AG08395 (cell line): ENCODE results near the gene RPL22.
A peak's percentile ranks its signal among the peaks of the same experiment; 100 is the strongest.

Experiments
- DNase-seq: peaks from one replicate; pipeline ENCODE4 v3.0.0; 2012; ENCODE audit warnings: mixed read lengths, low spot score

Gene RPL22

DNA sequence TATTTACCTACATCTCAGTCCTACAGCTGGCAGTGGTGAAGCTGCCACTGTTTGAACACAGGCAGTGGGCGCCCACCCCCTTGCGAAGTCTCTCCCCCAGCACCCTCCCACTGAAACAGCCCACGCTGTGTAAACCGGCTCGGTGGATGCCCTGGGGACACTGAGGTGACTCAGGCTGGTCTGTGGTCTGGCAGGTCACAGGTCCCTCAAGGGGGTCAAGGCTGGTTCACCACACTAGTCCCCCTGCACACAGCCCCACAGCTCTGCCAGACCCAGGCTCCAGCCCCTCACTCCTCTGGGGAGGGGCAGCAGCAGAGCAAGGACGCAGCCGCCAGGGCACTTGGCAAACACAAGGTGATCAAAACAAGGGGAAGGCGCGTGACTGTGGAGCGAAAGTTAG is 26.8 kb downstream of the RPL22 start:
- no peak for DNase-seq

DNA sequence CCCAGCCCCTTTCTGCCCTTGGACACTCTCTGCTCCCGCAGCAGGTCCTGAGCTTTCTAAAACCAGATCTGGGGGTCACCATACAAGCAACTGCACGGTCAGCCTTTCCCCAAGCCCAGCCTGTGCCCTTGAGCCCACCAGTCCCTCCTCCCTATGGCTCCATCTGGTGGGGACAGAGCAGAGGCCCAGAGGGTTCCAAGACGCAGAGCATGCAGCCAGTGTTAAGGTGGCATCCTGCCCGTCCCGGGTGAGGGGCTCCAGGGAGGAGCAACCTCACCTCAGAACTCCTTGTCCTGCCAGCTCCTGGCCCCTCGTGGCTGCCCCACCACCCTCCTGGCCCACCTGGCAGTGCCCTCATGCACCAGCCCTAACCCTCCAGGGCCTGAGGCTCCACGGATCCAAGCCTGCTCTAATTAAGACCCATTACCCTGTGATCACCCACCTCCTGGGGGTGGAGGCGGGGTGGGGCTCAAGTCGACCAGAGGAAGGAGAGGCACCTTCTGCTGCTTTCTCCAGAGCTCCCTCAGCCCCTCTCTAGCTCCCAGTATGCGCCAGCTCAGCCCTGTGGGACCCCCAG is 27.8 kb downstream of the RPL22 start:
- peak; percentile 41 for DNase-seq

DNA sequence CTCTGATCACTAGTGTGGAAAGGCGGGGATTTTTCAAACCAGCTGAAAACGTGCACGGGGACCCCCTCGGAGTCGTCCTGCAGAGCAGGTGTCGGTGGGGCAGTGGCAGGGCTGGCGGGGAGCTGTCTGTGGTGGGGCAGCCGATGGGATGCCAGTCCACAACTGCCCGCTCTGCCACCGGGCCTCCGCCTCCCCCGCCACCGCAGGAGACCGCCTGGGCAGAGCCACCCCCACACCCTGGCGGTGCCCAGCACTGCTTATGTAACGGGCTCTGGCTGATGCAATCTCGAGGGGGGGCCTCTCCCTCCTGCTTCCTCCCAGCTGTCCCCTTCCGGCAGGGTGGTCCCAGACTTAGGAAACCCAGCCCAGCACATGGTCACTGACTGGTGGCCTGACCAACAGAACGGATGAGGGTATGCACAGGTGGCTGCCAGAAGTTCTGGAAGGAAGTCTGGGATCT is 28.6 kb downstream of the RPL22 start:
- peak; percentile 35 for DNase-seq

DNA sequence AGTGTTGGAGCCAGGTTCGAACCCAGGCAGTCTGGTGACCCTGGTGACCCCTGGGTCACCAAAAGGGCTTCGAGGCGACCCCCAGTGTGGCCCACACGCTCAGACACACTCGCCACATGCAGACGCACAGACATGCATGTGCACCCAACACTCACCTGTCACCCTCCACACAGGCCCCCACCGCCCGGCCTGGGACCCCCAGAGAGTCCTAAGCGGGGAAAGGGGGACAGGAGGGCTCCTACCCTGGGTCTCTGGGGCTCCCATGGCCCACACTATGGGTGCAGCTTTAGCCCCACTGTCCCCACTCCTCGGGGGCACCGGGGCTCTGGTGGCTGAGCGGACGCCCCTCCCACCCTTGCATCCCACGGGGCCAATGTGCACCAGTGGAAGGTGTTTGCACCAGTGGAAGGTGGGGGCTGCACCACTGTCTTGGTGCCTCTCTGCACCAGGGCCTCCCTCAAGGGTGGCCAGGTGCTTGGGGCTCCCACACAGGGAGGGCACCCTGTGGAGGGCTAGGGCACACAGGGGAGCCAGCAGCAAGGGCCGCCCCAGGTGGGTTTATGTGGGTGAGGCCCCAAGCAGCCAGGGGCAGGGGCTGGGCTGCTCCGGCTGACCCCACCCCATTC is 29.2 kb downstream of the RPL22 start:
- no peak for DNase-seq

DNA sequence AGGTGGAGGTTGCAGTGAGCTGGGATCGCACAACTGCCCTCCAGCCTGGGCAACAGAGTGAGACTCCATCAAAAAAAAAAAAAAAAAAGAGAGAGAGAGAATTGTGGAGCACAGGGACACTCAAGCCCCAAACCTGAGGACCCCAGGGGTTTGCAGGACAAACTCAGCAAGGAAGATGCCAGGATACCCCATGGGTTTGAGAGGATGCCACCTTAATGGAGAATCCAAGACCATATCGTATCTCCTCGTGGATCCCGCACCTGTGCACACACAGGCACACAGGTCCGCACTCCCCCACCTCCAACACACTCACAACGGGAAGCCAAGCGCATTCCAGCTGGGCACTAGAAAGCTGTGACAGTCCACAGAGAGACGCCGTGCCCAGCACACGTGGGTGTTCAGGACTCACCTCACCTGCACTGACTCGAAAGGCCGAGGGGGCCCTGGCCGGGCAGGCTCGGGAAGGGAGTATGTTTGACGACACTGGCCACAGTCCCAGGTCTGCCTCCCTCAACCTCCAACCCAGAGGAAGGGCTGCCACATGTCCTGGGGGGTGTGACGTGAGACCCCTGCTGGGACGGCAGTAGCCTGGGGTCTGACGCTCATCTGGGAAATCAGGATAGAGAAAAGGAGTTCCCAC is 30.3 kb downstream of the RPL22 start:
- no peak for DNase-seq

DNA sequence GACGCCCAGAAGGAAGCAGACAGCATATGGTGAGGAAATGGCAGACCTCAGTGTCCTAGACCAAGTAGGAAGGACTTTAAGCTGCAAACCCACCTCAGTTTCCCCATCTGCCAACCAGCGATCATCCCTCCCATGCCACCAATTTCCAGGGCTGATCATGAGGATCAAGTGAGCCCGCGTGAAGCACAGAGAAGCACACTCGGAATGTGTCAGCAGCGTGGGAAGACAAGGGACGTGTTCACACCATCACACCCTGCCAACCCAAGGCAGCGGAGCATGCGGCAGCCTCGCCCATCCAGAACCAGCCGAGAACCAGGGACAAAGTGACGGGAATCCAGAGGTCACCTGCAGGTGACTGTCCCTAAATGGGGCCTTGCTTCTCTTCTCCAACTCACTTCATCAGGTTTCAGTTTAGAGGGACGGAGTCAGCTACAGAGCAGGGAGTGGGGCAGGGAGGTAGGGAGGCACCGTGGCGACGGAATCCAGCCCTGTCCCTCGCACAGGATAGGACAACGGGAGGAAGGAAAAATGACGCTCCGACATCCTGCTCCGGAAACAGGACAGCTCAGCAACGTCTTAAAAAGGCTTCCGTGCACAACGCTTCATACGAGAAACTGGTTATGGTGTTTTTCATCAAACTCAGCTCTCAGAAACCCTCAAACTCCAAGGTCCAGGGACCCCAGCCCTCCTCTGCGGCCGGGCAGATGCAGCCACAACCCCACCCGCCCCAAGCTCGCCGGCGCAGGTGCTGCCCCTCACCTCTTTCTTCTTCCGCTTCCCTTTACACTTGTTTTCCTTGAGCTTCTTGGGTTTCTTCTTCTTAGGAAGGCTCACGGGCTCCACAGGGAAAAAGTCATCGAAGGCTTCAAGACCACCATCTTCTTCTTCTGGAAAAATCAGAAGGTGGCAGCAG is 31.7 kb downstream of the RPL22 start:
- DNase-seq: no peak

DNA sequence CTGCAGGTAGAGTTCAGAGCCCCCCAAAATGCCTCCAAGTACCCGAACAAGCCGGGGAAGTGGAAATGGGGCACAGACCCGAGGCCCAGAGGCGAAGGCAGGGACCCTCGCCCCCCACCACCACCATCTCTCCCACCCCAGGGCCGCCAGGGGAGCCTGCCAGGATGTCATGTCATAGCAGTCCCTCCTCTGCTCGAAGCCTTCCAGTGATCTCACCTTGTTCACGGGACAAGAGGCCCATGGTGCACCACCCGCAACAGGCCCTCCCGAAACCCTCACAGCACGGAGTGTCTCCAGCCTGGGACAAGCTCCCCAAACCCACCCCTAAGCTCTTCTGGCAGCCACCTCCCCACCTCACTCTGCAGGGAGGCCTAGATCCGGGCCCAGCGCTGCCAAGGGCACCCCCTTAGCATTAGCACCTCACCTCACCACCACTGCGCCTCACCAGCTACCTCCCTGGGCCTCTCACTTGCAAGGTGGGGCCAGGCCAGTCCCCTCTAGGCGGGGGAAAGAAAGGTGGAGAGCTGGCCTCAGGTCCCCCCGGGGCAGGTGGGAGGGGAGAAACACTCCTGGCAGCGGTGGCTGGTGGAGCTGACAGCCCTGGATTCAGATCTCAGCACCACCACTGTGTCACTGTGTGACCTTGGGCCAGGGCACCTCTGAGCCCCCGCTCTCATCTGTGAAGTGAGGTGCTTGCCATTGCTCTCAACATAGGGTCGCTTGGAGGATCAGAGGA is 32.6 kb downstream of the RPL22 start:
- DNase-seq: no peak

DNA sequence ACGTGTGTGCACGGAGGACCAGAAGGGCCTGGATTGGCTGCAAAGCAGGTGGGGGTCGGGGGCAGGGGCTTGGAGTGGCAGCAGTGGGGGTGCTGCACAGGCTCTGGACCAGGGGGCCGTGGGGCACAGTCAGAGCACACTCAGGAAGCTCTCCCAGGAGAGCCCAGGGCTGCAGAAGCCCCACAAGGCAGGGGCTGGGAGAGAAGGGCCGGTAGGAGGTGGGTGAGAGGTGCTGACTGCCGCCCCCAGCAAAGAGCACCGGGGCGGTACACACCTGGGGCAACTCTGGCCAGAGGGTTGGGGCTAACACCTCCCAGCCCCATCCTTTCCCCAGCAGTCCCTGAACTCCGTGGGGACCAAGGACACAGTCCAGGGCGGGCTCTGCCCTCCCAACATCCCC is 33.2 kb downstream of the RPL22 start:
- DNase-seq: no peak

DNA sequence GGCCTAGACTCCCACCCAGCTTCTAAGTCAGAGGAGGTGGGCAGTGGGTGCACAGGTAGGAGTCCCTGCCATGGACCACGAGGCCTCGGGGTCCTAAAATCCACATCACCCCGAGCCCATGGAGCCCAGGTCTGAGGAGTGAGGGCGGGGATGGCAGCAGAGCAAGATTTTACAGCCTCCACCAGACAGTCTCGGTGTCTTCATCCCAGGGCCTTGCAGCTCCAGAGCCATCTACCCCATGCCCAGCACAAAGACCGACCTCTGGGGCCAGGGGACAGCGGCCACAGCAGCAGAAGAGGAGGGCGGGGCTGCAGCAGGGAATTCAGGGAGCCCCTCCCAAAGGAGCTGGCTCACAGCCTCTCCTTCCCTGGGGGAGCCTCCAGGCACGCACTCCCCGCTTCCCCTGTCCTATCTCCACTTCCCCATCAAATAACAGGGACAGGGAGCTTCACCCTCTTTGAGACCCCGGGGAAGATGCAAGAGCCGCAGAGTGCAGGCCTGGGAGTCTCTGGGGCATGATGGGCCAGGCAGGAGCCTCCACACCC is 33.9 kb downstream of the RPL22 start:
- no peak for DNase-seq

DNA sequence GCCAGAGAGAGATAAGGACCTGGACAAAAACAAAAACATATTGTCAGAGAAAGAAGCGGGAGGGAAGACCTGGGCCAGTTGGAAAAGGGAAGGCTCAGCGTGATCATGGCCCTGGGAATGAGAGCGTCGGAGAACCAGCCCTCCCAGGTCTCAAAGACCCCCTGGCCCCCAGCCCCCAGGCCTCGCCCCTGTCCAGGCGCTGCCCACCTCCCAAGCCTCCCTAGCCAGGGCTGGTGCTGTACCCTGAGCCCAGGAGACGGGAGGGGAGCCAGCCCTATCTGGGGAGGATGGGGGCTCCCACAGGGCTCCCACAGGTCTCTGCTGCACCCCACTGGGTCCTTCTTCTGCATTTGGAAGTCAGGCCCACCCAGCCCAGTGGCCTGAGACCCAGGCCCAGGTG is 34.4 kb downstream of the RPL22 start:
- DNase-seq: no peak

DNA sequence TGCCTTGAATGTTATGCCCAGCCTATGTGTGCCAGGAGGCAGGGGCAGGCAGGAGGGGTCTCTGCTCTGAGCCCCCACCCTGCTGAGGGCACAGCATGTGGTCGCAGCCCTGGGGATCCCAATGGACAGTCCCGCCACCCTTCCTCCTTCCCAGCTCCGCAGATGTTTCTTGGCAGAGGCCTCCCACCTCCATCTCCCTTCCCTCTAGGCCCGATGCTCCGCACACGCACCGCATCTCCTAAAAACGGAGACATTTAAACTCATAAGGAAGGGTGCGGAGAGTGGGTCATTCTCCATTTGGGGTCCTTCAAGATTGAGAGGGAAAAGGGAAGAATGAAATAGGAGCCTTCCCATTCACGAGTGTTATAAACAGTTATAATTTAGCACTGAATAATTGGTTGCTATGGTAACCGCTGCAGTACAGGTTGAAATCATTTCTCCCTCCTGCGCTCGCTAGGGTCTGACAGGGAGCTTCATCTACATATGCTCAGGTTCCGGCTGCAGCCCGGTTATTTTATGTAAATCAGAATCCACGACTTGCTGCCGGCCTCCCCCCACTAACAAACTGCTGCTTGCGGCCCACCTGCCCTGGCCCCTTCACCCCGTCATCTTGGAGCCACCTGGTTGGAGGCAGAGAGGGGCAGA is 35.3 kb downstream of the RPL22 start:
- DNase-seq: no peak

DNA sequence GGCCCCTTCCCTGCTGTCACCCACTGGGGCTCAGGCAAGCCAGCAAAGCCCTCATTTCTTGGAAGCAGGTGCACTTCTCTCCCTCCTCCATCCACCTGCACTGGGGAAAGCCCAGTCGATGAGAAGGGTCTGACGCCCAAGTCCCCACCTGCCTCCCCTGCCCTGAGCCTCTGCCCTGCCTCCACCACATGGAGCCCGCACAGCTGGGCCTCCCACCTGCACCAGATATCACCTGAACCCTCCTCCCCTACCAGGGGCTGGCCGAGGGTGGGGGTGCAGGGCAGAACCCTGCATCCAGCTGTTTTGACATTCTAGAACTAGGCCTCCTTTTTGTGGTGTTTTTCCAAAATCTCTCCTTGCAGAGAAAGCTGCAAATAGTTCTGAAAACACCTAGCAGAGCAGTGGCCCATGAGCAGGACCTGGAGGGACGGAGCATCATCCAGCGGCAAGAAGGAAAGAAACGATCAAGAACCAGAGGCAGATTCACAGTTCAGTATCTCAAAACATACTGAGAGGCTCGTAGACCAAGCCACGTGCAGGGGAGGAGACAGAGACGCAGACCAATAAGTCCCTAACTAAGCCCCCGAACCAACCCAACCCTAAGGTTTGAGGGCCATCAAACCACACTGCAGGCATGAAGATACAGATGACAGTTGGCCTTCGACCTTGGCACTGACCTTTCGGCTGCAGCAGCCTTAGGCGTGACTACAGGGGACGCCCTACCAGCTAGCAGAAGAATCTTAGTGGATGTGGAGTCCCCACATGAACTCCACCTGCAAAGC is 36.0 kb downstream of the RPL22 start:
- DNase-seq: no peak

DNA sequence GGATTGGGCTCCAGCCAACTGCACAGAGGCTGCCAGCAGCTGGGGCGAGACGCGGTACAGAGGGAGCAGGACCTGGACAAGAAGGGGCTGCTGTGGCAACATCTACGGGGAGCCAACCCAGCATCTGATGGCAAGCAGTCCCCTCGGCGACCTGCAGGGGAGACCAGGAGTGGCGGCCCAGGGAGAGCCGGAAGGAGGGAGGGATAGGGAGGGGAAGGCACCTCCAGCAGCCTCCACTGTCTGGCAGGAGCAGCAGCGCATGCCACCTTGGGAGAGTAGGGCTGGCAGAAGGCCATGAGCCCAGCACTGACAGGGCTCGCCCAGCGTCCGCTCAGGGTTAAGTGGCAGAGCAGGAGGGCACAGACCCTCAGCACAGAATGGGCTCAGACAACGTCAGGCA is 36.6 kb downstream of the RPL22 start:
- no peak for DNase-seq

DNA sequence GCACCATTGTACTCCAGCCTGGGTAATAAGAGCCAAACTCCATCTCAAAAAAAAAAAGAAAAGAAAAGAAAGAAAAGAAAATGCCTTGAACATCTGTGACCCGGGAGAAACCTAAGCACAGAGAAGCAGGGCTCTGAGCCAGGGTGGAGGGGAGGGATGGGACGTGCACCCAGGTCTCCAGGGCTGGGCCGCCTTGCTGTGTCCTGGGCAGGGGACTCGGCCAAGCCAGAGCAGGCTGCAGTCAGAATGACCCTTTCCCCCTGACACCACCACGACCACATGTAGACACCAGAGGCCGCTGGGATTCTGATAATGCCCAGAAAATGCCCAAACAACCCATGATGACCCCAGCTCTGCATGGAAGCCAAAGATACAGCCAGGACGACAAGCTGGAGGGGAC is 37.1 kb downstream of the RPL22 start:
- no peak for DNase-seq

DNA sequence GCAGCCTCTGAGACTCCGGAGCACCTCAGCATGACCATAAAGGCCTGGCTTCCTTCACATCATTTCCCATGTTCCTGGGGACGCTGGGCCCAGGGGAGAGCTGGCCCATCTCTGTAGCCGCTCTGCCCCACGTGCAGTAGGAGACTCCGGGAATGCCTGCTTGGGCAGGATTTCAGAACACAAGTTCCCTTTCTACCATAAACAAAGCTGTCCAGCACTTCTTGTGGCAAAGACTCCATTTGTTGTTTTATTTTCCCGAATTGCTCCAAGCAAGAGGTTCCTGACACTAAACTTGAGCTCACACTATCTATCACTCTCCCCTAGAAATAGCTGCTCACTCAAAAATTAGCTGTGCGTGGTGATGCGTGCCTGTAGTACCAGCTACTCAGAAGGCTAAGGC is 41.2 kb downstream of the RPL22 start:
- no peak for DNase-seq

DNA sequence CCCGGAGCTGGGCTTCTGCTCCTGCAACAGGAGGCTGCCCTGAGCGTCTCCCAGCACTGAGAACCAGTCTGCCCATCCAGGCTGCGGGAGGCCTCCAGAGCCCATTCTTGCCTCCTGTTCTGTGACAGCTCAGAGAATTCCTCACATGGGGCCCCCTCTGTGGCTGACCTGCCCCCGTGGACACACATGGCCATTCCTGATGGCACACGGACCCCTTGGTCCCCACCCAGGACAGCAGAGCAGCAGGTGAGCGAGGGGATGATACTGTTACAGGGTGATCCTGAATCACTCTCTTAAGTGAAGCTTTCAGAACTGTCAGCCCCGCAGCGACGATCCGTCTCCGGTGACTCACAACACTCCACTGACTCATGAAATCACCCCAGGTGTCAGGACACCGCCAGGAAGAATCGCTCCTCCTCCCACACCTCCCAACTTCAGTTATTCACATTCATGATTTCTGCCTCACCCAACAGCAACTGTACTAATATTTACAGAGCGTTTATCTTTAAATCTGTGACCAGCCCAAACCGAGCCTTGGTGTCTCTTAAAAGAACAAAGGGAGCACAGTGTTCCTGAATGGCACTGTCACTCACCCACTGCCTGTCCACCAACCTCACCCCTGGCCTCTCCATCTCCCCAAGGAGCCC is 41.7 kb downstream of the RPL22 start:
- no peak for DNase-seq

DNA sequence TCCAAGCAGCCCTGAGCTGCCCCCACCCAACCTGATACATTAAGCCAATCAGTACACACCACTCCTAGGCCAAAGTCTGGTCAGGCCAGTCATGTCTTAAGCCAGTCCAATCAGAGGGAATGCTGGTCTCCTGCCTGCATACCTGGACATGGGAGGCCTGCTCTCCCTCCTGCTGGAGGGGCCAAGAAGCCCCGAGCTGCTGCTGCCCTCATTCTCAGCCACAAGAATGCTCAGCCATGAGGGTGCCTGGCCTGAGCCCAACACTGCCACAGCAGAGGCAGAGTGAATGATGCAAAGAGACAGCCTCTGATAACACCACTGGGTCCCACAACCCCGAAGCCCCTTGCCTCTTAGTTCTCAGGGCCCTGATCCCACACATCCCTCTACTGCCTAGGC is 42.3 kb downstream of the RPL22 start:
- DNase-seq: no peak

DNA sequence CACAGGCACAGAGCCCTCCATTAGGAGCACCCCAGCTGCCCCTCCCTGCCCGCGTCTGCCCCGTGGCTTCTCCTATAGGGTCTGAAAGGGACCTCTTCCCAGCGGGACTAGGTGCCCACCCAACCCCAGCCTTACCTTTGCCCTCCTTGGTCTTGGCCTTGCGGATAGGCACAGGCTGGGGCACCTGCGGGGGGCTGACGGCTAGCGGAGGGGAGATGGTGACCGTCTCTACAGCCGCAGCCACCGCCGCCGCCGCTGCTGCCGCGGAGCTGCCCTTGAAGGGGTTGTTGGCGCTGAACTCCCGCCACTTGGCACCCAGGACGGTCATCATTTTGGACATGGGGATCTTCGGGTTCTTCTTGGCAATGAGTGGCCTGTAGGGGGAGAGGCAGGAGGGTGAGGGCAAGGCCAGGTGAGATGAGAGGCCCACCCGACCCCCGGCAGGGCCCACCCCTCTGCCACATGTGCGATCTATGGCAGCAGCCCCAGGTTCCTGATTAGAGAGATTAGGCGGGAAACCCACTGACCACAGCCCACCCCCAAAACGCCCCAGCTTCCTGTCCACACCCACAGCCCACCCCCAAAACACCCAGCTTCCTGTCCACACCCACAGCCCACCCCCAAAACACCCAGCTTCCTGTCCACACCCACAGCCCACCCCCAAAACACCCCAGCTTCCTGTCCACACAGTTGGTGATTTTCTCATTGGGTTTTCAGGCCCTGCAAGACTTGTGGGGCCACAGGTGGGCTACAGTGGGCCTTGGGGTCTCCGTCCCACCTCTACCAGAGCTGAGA is 44.7 kb downstream of the RPL22 start:
- DNase-seq: no peak

DNA sequence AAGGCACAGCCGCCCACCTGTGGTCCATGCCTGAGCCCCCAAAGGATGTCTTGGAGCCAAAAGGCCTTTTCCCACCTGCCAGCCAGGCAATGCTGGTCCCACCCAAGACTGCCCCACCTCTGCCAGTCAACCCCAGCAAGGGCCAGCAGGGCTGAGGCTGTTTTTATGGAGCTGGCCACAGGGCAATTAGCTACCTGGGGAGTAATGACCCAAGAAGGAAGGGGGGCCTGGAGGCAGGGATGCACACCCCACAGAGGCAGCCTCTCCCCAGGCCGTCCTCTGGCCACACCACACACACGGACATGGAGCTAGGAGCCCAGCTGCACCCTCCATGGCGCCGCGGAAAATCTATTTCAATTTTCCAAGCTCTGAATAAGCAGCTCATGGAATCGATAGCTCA is 46.5 kb downstream of the RPL22 start:
- no peak for DNase-seq
